ENCODE measurements around the gene PM20D2. TPM values are rescaled to one million over a fixed set of nuclear protein-coding genes. Genes with fewer than 3 reads are reported as not detected.

PM20D2 gene
- total RNA-seq, 1 experiment from 2014 or later, result 41.7 TPM

DNA sequence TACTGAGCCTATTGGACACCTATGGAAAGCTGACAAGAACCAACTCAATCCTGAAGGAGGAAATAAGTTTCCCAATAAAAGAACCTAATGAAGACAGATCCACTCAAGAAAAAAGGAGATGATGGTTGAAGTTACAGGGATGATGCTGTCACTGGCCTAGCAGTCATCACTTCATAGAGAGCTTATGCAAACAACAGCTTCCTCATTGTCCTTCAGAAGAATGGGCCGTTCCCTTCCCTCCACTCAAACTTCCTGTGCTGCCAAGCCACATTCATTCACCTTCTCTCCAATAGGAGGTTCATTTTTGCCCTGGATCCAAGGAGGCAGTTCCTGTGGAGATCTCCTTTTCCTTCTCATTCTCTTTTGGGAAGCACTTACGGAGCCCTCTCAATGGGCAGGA, 13.8 kb upstream of the PM20D2 start:
- no peaks in the 10 kb centered on the region for H3K36me3 ChIP-seq (ENCODE audit: insufficient read depth, low read length, poor library complexity, severe bottlenecking)
- intact Hi-C loops (cut with micrococcal nuclease; ENCODE audit: unreplicated experiment), result no loop called here
- no peaks in the 10 kb centered on the region for H3K9me3 ChIP-seq (ENCODE audit: low read depth, low read length, poor library complexity, severe bottlenecking)
- no peak for TF ChIP-seq EZH2 (IDR thresholded peaks at IDR 0.05; ENCODE audit: borderline replicate concordance, low read depth, low read length, poor library complexity, severe bottlenecking)
- TF ChIP-seq, protein P1, sequence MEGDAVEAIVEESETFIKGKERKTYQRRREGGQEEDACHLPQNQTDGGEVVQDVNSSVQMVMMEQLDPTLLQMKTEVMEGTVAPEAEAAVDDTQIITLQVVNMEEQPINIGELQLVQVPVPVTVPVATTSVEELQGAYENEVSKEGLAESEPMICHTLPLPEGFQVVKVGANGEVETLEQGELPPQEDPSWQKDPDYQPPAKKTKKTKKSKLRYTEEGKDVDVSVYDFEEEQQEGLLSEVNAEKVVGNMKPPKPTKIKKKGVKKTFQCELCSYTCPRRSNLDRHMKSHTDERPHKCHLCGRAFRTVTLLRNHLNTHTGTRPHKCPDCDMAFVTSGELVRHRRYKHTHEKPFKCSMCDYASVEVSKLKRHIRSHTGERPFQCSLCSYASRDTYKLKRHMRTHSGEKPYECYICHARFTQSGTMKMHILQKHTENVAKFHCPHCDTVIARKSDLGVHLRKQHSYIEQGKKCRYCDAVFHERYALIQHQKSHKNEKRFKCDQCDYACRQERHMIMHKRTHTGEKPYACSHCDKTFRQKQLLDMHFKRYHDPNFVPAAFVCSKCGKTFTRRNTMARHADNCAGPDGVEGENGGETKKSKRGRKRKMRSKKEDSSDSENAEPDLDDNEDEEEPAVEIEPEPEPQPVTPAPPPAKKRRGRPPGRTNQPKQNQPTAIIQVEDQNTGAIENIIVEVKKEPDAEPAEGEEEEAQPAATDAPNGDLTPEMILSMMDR (conservative IDR thresholded peaks at IDR 0.05; ENCODE audit: low read depth, low read length), result no peak
- no peaks in the 10 kb centered on the region for H3K27me3 ChIP-seq (replicated peaks; ENCODE audit: insufficient read depth, low read depth, low read length, poor library complexity)
- H3K4me1 ChIP-seq (ENCODE audit: insufficient read depth, low read length, poor library complexity, severe bottlenecking), result no peaks in the 10 kb centered on the region
- H3K4me3 ChIP-seq (ENCODE audit: low read depth, low read length, poor library complexity, severe bottlenecking), result no peak overlapping the region
- H3K27ac ChIP-seq (ENCODE audit: low read depth, low read length, poor library complexity, severe bottlenecking), result no peak overlapping the region
- CTCF ChIA-PET, result no interaction called here
- POLR2A ChIA-PET (ENCODE audit: low non-redundant PET), result no interaction called here
- BruUV-seq (replicated peaks), result no TSS peak
- DNase-seq (ENCODE audit: low spot score), result no peak

DNA sequence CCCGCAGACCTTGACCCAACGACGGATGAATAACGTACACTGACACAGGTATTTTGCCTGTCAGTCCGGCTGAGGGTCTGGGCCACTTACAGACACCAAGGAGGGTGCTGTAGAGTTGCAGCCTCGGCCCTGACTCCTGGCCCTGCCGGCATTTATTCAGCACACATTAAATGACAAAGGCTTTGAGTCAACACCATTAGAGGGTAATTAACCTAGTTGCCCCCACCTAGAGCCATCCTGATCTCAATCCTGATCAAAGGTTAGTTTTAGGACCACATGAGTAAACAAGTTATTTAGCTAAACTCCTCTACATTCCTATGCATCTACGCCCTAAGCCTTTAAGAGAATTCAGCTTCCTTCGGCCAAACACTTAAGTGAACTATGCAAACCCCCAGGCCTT, 11.9 kb upstream of the PM20D2 start:
- TF ChIP-seq, protein P1 (conservative IDR thresholded peaks at IDR 0.05; ENCODE audit: low read depth, low read length), result no peak
- TF ChIP-seq EZH2 (IDR thresholded peaks at IDR 0.05; ENCODE audit: borderline replicate concordance, low read depth, low read length, poor library complexity, severe bottlenecking), result no peak
- intact Hi-C loops (cut with micrococcal nuclease; ENCODE audit: unreplicated experiment), result no loop called here
- no peak for DNase-seq (ENCODE audit: low spot score)
- no peaks in the 10 kb centered on the region for H3K9me3 ChIP-seq (ENCODE audit: low read depth, low read length, poor library complexity, severe bottlenecking)
- H3K36me3 ChIP-seq (ENCODE audit: insufficient read depth, low read length, poor library complexity, severe bottlenecking), result no peaks in the 10 kb centered on the region
- no peaks in the 10 kb centered on the region for H3K27me3 ChIP-seq (replicated peaks; ENCODE audit: insufficient read depth, low read depth, low read length, poor library complexity)
- no TSS peak for BruUV-seq (replicated peaks)
- H3K4me1 ChIP-seq (ENCODE audit: insufficient read depth, low read length, poor library complexity, severe bottlenecking), result no peaks in the 10 kb centered on the region
- CTCF ChIA-PET, result no interaction called here
- POLR2A ChIA-PET (ENCODE audit: low non-redundant PET), result no interaction called here
- H3K27ac ChIP-seq (ENCODE audit: low read depth, low read length, poor library complexity, severe bottlenecking), result no peak overlapping the region
- H3K4me3 ChIP-seq (ENCODE audit: low read depth, low read length, poor library complexity, severe bottlenecking), result no peak overlapping the region

DNA sequence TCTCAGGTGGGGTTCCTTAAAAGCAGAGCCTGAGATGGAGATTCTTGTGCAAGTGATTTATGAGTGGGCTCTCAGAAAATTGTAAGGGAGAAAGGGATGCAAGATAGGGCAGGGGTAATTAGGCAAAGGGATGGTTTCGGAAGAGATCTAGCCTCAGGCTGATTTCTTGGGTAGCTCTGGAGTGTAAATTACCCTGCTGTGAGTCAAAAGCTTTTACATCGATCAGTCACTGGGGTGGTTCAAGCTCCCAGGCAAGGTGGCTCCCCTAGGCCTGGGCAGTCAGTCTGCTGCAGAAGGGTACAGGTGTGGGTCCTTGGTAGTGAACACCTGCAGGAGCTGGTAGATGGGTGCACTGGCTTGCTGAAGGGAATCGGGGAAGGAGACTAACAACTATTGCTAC, 11.1 kb upstream of the PM20D2 start:
- no peaks in the 10 kb centered on the region for H3K36me3 ChIP-seq (ENCODE audit: insufficient read depth, low read length, poor library complexity, severe bottlenecking)
- intact Hi-C loops (cut with micrococcal nuclease; ENCODE audit: unreplicated experiment), result no loop called here
- TF ChIP-seq EZH2 (IDR thresholded peaks at IDR 0.05; ENCODE audit: borderline replicate concordance, low read depth, low read length, poor library complexity, severe bottlenecking), result no peak
- TF ChIP-seq, protein P1 (conservative IDR thresholded peaks at IDR 0.05; ENCODE audit: low read depth, low read length), result no peak
- no peak for DNase-seq (ENCODE audit: low spot score)
- H3K9me3 ChIP-seq (ENCODE audit: low read depth, low read length, poor library complexity, severe bottlenecking), result no peaks in the 10 kb centered on the region
- POLR2A ChIA-PET (ENCODE audit: low non-redundant PET), result no interaction called here
- no TSS peak for BruUV-seq (replicated peaks)
- H3K27ac ChIP-seq (ENCODE audit: low read depth, low read length, poor library complexity, severe bottlenecking), result no peak overlapping the region
- H3K27me3 ChIP-seq (replicated peaks; ENCODE audit: insufficient read depth, low read depth, low read length, poor library complexity), result no peaks in the 10 kb centered on the region
- H3K4me1 ChIP-seq (ENCODE audit: insufficient read depth, low read length, poor library complexity, severe bottlenecking), result no peaks in the 10 kb centered on the region
- no peak overlapping the region for H3K4me3 ChIP-seq (ENCODE audit: low read depth, low read length, poor library complexity, severe bottlenecking)
- CTCF ChIA-PET, result no interaction called here
